GM20431 (cell line): ENCODE measurements around the gene AMOTL1.
"Not testable (repeated sequence)": the region's sequence is repeated elsewhere in the genome, so short reads cannot be mapped to it uniquely, and the experiment has no call there.

Experiments used
- in situ Hi-C: fragments of 300-500 bp; cut with MseI, MboI; formaldehyde crosslinking; loops from one replicate; pipeline ENCODE4 v1.15.0; 2020; ENCODE audit warnings: low sequenced_read_pairs; ENCODE audit not compliant: unreplicated experiment

AMOTL1 gene

DNA sequence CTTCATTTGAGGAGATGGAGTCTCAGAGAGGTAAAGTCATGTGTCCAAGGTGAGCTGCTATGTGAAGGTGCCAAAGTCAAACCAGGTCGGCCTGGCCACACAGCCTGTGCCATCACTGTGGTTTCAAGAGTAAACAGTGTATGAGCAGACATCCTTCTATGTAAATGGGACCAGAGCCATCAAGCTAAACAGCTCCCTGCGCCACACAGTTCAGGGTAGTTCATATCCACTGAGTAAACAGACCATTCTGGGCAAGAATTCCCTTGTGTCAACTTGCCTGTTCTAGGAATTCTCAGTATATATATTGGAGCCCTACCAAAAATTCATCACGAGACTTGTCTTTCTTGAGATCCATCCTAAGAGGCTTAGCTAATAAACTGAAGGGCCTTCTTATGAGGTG is 77.5 kb downstream of the AMOTL1 start:
- in situ Hi-C loops = no loop called here

DNA sequence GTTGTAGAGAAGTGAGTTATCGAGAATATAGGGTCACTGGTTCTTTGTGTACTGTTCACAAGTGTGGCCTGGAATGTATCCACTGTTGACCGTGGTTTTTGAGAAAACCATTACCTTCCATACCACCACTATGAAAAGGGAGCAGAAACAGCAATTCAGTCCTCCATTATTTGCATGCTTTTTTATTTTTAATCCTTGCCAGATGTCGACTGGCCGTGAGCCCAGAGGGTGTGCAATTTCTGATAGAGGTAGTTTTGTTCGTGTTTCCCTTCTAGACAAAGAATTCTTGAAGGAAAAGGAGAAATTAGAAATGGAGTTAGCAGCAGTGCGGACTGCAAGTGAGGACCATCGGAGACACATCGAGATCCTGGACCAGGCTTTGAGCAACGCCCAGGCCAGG is 81.7 kb downstream of the AMOTL1 start:
- in situ Hi-C loops = no loop called here

DNA sequence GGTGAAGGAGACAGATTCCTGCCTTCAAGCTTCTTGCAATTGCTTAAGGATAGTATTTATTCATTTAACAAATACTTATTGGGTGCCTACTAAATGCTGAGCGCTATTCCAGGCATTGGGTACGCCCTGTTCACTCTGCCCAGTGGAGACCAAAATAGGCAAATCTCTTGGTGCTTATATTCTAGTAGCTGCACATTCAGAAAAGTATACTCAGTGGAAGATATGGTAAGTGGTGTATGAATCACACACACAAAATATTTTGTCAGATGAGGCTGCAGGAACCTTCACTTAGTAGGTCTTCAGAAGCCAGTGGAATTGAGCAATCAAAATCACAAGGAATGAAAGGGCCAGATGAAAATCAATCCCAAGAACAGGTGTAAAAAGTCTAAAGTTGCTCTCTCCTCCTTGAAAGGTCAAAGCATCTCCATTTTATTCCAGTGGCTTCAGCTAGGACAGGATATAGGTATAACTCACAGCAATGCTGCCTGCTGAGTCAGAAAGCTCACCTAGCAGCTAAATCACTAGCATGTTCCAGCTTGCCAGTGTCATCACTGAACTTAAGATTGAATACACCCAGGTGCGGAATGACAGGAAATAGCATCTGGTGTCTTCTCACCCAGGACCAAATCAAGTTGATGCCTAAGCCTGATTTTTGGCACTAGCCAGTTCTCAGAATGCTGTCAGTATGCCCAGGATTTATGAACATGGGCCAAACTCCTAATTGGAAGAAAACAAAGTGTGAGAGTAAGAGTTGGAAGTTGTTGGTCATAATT is 83.9 kb downstream of the AMOTL1 start:
- in situ Hi-C loops = no loop called here

DNA sequence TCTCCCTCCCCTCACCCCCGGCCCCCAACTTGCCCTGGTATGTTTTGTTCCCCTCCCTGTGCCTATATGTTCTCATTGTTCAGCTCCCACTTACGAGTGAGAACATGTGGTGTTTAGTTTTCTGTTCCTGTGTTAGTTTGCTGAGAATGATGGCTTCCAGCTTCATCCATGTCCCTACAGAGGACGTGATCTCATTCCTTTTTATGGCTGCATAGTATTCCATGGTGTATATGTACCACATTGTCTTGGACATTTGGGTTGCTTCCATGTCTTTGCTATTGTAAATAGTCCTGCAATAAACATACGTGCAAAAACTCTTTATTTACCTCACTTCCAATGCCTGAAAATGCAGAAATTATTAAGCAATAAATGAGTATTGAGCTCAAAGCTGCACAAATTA is 85.1 kb downstream of the AMOTL1 start:
- in situ Hi-C loops = not testable (repeated sequence)

DNA sequence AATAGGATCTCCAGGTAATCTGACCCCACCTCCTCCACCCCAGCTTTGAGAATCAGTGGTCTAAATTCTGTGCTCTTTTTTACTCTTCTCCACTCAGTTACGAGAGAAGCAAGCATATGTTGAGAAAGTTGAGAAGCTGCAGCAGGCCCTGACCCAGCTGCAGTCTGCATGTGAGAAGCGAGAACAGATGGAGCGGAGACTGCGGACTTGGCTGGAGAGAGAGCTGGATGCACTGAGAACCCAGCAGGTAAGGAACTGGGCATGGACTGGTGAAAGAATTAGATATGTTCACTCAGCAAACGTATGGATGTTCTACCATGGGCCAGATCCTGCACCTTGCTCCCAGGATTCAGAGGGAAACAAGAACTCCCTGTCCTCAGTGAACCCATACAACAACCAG is 85.7 kb downstream of the AMOTL1 start:
- in situ Hi-C loops = no loop called here

DNA sequence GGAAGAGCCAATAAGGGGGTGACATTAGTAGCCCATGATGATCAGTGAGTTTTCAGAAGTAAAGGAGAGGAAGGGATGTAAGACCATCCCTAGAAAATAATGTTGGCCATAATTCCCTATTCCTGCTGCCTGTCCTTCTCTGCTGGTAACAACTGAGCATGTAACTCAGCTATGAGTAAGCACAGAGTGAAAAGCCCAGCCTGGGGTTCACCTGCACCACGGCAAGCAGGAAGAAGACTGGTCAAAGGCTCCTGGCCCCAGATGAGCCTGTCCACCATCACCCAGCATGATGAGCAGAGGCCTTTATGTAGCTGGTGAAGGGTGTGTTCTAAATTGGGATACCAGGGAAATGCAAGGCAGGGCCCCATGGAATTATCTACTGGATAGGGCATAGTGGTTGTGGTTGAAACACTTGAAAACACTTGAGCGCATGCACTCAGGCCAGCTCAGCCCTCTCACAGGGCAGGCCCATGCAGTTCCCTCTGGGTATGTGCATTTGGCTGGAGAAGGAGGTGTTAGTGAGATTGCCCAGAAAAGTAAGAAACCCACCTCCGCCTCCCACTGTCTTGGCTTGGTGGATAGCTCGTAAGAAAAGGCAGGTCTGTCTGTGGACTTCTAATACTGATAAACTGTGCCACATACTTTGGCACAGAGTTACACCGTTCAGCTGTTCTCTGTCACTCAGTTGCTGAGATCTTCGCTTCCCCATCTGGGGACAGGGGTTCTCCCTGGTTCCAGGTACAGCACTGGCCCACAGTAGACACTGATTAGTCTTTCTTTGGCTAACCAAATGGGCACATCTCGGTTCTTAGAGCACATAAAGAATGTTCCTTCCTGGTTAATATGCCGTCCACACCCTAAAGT is 86.8 kb downstream of the AMOTL1 start:
- in situ Hi-C loops = no loop called here

DNA sequence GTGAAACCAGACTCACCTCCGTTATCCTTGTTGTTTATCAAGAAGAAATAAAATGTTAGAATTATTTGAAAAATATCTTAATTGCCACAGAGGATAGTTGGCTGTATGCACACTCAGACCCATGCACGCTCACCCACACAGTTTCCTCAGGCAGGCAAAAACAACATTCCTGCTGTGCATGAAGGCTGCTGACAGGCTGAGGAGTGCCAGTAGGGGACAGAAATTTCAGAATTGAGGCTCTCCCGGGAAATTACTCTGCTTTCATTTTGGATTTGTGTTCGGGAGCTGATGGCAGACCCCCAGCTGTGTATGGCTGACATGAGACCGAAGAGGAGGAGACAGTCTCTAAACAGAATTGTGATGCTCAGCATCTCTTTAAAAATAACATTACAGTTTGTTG is 87.5 kb downstream of the AMOTL1 start:
- in situ Hi-C loops = no loop called here

DNA sequence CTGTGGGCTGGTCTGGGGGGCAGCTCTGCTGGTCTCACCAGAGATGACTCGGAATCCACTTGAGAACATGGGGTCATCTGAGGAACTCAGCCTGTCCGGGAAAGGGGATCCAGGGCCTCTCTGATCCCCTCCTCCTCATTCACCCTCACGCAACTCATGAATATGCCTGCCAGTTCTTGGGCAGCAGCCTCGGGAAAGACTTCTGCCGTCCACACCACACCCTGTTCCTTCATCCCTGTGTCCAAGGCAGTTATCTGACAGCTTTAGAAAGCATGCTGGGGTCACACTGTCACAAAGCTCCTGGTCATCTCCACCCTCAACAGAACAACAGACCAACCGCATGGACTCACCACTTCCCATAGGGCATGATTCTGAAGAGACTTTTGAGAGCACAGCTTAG is 88.3 kb downstream of the AMOTL1 start:
- in situ Hi-C loops = no loop called here

DNA sequence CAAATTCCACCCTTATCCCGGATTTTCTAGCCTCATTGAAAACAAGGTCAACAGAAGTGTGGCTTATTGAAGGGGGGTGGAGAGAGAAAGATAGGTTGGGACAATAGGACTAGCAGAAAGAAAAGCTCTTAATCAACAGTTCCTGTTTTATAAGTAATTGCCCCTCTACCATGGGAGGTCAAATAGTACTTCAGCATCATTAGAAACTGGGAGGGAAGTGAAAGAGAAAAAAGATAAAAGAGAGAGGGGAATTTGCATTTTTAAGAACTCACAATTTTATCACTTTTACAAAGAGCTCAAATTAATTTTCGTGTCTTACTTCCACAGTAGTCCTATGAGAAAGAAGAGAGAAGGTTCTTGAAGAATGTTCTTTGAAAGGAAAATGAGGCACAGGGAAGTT is 89.2 kb downstream of the AMOTL1 start:
- in situ Hi-C loops = no loop called here

DNA sequence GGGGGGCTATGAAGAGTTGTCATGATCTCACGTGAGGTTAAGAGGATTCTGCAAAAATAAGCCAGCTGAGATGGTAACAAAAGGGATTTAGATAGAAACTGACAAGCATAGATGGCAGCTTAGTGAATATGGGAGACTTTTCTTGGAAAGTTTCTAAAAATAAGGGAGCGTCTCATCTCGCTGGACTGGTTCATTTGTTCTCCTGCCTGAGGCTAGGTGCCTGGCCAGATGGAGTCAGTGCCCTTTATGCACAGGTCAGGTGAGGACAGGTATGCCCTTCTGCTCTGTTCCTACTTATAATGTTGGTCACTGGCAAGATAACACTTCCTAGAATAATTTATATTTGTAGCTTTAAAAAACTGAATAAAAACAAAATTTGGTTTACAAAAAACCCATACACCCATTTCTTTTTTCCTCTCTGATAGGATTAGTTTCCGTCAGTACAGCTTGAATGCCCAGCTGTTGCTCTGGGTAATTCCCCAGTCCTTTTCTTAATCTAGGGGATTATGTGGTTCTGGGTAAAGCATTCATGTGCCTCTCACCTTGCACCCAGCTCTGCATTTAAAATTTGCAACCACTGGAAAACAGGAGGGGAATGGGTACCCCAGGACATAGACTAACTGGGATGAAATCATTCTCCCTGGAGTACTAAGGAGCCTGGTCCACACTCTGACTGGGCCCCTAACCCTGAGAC is 90.0 kb downstream of the AMOTL1 start:
- in situ Hi-C loops = no loop called here

DNA sequence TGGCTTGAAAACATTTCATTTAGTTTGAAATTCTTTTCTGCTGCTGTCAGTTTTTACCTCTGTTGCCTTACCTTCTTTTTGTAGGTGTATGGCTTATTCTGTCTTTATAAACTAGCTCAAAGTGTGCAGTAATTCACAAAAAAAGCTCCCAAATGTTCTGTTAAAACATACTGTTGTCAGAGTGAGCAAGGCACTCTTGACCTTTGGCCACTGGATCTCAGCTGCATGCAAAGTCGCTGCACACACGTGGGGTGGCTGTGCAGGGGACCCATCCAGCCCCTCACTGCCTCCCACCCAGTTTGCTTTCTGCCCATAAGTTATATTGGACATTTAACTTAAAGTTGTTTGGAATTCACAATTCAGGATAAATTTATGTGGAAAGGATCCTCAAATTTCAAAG is 92.2 kb downstream of the AMOTL1 start:
- in situ Hi-C loops = no loop called here

DNA sequence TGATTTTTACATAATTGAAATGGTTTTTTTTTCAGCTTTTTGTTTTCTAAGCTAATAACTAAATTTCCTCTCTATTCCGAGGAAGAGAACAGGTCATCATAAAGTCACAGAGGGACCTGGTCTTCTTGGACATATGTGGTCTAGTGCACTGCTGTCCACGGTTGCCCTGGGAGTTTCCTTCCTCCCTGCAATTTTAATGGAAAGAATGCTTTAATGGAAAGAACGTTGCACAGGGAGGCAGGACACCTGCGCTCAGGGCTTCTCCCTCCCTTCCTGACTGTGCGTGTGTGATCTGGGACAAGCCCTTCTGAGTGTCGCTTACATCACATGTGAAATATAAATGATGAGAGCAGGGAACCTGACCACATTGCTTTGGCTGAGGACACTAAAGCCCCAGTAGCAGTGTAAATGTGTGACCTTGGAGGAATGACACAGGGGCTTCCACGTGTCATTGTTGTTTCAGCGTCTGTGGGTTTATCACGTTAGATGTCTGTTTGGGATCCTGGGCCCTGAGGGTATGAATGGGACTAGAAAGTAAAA is 93.2 kb downstream of the AMOTL1 start:
- in situ Hi-C loops = no loop called here

DNA sequence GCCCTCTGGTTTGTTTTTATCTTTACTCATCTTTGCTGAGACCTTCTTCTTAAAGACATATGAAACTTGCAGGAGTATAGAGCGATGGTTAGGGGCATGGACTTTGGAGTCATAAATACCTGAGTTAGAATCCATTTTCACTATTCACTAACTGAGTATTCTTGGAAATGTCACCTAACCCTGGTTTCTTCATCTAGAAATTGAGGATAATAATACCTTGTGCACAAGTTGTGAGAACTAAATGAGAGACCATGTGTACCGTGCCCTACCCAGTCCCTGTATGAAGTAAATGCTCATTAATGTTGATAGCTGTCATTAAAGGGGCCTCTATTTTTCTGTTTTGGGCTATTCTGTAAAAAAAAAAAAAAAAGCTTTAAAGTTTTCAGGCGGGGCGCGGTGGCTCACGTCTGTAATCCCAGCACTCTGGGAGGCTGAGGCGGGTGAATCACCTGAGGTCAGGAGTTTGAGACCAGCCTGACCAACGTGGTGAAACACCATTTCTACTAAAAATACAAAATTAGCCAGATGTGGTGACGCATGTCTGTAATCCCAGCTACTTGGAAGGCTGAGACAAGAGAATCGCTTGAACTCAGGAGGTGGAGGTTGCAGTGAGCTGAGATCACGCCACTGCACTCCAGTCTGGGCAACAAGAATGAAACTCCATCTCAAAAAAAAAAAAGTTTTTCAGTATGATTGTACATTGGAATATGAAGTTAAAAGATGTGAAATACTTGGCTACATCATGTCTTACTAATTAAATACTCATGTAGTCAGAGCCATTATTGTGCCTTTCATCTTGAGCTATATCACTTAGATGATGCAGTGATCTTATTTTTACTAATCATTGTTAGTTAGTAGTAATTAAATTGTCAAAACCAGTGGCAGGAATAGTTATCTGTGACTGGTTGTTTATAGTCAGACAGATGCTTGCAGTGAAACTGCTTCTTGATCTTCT is 95.0 kb downstream of the AMOTL1 start:
- in situ Hi-C loops = no loop called here

DNA sequence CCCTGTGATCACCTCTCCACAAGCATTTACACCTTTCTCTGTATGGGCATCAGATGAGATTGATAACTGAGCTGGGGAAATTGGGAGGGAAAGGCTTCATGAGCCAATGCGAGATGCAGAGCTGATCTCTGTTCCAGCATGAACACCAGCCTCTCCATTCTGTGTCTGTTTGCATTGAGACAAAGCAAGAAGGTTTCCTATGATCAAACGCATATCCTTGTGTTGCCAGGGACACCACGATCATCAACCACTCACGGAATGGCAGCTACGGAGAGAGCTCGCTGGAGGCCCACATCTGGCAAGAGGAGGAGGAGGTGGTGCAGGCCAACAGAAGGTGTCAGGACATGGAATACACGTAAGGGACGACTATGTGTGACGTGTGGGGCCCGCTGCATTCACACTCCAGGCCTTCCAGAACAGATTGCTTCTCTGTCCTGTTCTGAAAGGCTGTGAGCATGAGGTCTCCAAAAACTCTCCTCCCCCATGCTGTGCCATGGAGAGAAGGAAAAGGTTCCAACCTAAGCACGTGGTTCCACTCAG is 96.4 kb downstream of the AMOTL1 start:
- in situ Hi-C loops = no loop called here

DNA sequence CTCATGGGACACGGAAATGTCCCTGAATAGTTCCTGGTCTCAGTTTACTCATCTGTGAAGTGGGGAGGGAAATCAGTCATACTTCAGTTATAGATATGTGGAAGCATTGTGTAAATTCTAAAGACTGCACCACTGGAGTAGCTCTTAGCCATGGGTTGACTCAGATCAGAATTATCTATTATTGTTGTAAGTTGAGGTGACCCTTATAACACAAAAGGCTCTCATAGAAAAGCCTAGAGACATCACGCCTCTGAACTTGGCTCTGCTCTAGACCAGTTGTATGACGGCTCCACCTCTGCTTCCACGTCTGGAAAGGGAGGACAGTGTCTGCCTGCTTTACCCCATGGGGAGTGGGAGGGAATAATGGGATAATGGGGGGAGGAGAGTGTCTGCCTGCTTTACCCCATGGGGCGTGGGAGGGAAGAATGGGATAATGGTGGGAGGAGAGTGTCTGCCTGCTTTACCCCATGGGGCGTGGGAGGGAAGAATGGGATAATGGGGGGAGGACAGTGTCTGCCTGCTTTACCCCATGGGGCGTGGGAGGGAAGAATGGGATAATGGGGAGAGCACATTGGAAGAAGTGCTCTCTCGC is 98.2 kb downstream of the AMOTL1 start:
- in situ Hi-C loops = no loop called here

DNA sequence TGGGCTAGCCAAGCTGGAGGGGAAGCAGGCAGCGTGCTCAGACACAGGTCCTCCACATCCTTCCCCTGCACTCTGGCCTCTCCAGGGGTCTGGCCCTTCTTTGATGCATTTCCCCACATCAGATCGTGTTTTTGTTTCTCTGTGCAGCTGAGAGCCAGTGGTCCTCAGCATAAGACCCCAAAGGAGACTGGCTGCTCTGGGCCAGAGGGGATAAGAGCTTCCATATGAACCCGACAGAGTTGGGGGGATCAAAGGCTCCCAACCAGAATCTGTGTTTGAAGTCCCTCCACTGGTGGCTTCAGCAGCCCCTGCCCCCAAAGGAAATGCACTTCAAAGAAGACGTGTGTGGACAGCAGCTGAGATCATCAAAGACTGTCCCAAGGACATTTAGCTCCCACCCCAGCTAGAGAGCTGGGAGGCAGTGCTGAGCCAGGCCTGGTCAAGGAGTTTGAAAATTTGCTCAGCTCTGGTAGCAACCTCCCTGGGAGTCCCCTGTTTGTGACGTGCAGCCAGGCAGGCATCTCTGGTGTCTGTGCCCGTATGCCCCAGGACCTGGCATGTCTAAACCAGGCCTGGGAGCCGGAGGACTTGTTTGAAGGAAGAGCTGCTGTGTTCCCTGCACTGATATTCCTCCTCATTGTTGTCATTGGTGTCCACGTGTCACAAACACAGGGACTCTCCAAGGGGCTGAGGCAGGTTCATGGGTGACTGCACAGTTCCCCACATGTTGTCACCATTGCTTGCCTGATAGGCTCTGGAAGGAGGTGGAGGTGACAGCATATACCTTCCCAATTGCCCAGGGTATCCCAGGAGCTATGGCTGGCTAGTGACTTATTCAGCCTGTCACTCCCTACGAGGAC is 99.0 kb downstream of the AMOTL1 start:
- in situ Hi-C loops = no loop called here

DNA sequence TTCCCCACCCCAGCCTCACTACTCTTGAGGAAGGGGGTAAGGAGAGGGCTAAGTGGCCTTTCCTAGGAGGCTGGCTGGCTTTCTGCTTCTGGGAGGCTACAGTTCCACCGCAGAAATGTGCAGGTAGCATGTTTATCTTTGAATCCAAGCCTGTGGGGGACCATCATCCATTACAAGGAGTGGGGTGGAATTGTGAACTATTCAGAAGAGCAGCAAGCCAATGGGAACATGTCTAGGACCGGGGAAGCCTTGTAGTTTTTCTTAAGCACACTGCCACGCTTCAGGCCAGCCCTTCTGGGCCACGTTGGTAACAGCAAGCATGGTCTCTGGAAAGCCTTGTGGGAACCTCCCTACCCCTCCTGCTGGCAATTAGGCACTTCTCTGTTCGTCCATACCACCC is 100.3 kb downstream of the AMOTL1 start:
- in situ Hi-C loops = no loop called here

DNA sequence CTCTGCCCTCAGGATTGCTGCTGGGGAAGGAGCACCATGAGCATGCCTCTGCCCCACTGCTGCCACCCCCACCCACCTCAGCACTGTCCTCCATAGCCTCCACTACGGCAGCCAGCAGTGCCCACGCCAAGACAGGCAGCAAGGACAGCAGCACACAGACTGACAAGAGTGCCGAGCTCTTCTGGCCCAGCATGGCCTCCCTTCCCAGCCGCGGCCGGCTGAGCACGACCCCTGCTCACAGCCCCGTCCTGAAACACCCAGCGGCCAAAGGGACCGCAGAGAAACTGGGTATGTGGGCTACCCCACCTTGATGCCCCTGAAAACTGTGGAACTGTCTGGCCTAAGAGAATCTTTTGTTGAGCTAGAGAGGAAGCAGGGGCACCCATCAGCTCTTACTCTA is 101.0 kb downstream of the AMOTL1 start:
- in situ Hi-C loops = no loop called here
